CD4-positive, alpha-beta T cell treated with Interleukin-12 subunit alpha and Interleukin-12 subunit beta, for 1 hour (primary cell): Measurements from ENCODE around the gene PIGL.

ENCODE experiments used
- DNase-seq: peaks from one replicate; pipeline ENCODE4 v3.0.0-alpha.2; 2020

The PIGL gene

DNA sequence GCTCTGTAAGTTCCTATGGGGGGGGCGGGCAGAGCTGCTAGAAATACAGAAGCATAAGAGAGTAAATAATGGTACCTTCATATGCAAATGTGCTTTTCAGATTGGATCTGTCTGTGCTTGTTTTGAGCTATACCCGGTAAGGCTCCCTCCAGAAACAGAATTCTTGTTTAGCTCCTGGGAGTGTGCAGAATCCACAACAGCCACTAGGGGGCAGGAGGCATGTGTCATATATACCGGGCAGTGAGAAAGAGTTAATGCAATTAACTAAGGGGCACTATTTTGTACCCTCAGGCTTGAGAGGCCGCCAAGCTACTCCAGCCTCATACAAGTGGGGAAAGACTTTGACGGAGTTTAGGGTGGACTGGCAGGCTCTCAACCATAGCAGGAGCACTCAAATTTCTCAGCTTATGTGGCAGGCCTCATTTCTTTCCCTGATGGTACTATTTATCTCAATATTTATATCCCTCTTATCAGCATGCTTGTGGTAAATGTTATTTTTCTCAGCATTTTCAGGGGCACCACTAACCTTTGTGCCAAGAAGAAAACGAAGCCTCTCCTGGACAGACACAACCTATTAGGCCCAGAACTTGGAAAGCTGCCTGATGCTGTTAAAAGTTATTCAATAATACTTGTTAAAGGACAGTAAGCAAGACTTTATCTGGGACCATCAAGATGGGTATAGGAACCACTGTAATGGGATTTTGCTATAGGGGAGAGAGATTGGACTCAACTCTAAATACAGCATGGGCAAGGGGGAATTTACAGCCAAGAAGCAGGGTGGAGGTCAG, 146.9 kb downstream of the PIGL start:
- DNase-seq: peak; percentile 79

- no peak for DNase-seq
Measured at GRCh38 chr17:16364625-16365024, 147.6 kb downstream of the PIGL start.

GRCh38 chr17:16371742-16372141, 154.7 kb downstream of the PIGL start:
- DNase-seq: no peak

GRCh38 chr17:16374146-16374938, 157.3 kb downstream of the PIGL start:
- no peak for DNase-seq
